ENCODE measurements around the gene NUCB1.
A peak's percentile ranks its signal among the peaks of the same experiment; 100 is the strongest.

Gene NUCB1

DNA sequence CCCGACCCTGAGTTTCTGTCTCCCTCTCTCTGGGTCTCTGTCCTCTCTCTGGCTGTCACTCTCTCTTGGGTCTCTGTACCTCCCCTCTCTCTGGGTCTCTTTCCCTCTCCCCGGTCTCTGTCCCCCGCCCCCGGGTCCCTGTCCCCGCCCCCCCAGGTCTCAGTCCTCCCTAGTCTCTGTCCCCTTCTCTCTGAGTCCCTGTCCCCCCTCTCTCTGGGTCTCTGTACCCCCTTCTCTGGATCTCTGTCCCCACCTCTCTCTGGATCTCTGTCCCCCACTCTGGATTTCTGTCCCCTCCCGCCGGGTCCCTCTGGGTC lies 62.7 kb downstream of the NUCB1 start:
- DNase-seq (ENCODE audit: low read depth), result no peak

DNA sequence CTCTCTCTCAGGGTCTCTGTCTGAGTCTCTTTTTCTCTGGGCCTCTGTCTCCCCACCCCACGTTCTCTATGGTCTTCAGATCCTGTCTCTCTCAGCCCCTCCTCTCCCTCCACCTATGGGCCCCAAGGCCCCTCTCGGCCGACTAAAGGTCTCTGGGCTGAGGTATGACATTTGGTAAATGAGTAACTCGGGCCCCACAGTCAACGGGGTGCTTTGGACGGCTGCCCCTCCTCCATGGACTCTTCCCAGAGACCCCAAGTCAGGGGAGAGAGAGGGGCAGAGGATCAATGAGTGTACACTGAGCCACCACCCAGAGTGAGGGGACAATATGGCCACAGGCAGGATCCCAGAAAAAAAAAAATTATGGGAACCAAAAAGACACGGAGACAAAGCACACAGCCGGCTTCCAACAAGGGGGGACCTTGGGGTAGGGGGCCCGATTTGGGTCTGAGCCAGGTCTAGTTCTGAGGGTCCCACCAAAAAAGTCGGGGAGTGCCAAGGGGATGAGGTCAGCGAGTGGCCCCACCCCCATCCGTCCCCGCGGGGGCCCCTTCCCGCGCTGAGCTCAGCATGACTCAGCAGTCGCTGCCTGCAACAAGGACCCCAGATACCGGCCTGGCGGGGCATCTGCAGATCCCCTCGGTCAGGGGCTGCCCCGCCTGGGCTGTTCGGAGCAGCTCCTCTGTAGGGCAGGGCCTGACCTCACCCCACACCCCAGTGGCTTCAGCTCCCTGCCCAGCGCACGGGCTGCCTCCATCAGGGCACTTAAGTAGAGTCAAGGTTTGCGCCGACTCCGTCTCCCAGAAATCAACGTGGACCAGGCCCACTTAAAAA lies 63.5 kb downstream of the NUCB1 start:
- peak; percentile 66 for DNase-seq (ENCODE audit: low read depth)

GRCh38 chr19:48964205-48965039 lies 64.3 kb downstream of the NUCB1 start:
- no peak for DNase-seq (ENCODE audit: low read depth)

DNA sequence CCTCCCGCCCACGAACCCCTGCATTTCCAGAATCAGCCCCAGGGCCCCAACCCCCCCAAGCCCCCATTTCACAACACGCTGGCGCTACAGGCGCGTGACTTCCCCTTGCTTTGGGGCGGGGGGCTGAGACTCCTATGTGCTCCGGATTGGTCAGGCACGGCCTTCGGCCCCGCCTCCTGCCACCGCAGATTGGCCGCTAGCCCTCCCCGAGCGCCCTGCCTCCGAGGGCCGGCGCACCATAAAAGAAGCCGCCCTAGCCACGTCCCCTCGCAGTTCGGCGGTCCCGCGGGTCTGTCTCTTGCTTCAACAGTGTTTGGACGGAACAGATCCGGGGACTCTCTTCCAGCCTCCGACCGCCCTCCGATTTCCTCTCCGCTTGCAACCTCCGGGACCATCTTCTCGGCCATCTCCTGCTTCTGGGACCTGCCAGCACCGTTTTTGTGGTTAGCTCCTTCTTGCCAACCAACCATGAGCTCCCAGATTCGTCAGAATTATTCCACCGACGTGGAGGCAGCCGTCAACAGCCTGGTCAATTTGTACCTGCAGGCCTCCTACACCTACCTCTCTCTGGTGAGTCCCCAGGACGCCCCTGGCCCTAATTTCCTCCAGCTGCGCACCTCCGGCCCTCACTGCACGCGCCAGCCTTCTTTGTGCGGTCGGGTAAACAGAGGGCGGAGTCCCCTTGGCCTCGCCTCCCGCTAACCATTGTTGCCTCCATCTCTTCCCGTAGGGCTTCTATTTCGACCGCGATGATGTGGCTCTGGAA lies 65.1 kb downstream of the NUCB1 start, which contains the start of gene FTL:
Gene FTL (plus strand): TSS at position 270 of the 766 bp plus-strand sequence. CDS start 199 bp downstream, at position 469.
- peak; percentile 90 for DNase-seq (ENCODE audit: low read depth)

DNA sequence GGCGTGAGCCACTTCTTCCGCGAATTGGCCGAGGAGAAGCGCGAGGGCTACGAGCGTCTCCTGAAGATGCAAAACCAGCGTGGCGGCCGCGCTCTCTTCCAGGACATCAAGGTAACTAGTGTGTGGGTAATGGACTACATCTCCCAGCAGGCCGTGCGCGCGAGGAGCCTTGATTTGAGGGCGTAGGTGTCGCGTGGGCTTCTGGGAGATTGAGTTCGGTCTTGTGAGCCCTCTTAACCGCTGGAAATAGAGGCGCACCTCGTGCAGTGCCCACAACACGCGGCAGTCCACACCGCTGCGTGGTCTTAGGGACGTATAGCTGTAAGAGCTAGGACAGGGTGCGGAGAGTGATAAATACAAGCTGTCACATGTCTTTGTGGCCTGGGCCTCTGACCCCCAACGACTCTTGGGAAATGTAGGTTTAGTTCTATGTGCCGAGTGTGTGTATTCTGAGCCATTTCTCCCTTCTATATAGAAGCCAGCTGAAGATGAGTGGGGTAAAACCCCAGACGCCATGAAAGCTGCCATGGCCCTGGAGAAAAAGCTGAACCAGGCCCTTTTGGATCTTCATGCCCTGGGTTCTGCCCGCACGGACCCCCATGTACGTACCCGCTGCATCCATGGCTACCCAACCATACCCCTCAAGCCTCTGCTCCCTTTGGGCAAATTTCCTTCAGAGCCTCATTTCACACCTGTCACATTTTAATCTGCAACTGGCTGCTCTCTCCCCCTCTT lies 65.9 kb downstream of the NUCB1 start:
- DNase-seq (ENCODE audit: low read depth), result peak; percentile 82

DNA sequence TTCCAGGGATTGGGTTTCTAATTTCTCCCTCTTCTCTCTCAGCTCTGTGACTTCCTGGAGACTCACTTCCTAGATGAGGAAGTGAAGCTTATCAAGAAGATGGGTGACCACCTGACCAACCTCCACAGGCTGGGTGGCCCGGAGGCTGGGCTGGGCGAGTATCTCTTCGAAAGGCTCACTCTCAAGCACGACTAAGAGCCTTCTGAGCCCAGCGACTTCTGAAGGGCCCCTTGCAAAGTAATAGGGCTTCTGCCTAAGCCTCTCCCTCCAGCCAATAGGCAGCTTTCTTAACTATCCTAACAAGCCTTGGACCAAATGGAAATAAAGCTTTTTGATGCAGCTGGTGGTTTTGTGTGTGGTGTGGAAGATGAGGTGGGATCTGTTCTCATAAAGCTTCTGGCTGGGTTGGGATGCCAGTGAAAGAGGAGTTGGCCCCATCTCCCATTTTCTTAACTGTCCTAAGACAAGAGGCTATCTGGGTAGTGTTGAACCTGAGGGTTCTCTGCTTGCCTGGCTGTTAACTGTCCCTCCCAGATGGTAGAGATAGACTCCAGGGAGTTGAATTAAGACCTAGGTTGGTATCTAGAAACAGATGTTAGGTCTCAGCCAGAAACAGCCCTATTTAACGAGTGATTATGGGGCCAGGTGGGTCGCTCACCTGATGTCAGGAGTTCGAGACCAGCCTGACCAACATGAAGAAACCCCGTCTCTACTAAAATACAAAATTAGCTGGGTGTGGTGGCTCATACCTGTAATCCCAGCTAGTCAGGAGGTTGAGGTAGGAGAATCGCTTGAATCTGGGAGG lies 66.6 kb downstream of the NUCB1 start:
- DNase-seq (ENCODE audit: low read depth), result no peak

- DNase-seq (ENCODE audit: low read depth), result no peak
Measured at GRCh38 chr19:48967346-48968178, 67.5 kb downstream of the NUCB1 start.

- no peak for DNase-seq (ENCODE audit: low read depth)
Measured at GRCh38 chr19:48968179-48968661, 68.1 kb downstream of the NUCB1 start.

- DNase-seq (ENCODE audit: low read depth), result no peak
Measured at GRCh38 chr19:48968813-48969218, 68.7 kb downstream of the NUCB1 start.

- no peak for DNase-seq (ENCODE audit: low read depth)
Measured at GRCh38 chr19:48969276-48970138, 69.4 kb downstream of the NUCB1 start.

DNA sequence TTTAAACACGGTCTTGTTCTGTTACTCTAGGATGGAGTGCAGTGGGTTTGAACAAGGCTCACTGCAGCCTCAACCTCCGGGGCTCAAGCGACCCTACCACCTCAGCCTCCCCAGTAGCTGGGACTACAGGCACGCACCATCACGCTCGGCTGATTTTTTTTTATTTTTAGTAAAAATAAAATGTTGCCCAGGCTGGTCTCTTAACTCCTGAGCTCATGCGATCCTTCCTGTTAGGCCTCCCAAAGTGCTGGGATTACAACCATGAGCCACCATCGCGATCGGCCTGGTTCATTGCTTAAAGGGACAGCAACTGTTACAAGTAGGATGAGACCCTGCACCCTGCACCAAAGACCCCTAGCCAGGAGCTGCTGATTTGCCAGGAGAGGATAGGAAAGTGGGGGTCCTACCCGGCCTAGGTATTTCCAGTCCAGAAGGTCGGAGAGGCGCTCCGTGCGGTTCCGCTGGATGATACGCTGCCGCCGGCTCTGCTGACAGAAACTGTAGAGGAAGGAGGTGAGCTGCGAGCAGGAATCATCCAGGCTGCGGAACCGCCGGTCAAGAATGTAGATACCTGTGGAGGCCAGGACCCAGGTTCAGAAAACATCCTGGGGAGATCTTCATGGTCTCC lies 70.1 kb downstream of the NUCB1 start:
- no peak for DNase-seq (ENCODE audit: low read depth)

DNA sequence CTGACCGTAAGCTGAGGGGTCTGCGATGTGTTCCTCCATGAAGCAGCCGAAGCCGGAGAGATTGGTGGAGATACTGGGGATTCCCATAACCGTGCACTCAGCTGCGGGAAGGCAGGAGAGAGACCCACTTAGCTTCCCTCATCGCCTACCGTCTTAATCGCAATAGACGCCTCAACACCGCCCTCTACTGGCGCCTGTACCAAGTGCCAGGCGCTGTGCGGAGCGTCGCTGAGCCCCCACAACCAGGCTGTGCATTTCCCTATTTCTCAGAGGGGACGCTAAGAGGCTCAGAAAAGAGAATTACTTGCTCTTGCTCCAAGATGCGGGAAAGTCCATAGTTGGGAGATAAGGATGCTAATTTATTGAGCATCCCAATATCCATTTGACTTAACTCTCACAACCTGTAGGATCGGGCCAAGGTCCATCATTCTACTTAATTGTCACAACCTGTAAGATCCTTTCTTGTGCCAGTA lies 70.8 kb downstream of the NUCB1 start:
- DNase-seq (ENCODE audit: low read depth), result peak; percentile 76

Data from stimulated activated CD8-positive, alpha-beta memory T cell treated with anti-CD3 and anti-CD28 coated beads, Interleukin-4, amount 100 ng/mL, for 24 hours (primary cell).